Measurements from ENCODE around the gene DMD.

Gene DMD

DNA sequence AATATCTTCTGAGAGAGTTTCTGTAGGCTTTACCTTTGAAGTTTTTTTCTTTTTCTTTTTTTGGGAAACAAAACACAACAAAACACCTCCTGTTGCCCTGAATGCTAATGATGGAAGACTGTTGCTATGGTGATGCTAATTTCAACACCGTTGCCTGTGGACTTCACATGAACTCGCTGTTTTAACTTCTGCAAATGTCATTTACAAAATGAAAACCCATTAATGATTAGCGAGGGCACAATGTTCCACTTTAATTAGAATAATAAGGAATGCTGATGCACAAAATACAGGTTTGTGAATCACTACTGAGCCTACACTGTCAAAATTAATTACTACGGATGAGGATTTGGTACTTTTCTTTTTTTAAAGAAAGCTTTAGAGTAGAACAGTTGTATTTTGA lies 1912.4 kb downstream of the DMD start:
- no peak for DNase-seq (ENCODE audit: low read depth in 2 of 2)

DNA sequence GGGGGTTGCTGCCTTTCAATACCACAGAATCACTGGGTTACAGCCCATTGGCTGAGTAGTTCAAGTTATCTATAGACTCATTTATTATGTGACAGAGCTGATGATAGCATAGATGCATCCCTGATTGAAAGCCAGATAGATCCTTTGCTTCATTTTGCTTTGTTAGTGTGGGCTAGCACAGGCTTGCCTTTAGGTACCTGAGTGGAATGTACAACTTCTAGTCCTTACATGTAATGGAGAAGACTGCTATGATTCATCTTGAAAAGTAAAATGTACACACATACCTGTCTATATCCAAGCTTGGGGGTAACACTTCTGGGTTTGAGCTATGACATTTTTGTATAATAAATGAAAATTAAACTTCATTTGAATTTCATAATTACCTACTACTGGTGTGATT lies 1913.5 kb downstream of the DMD start:
- no peak for DNase-seq (ENCODE audit: low read depth in 2 of 2)

DNA sequence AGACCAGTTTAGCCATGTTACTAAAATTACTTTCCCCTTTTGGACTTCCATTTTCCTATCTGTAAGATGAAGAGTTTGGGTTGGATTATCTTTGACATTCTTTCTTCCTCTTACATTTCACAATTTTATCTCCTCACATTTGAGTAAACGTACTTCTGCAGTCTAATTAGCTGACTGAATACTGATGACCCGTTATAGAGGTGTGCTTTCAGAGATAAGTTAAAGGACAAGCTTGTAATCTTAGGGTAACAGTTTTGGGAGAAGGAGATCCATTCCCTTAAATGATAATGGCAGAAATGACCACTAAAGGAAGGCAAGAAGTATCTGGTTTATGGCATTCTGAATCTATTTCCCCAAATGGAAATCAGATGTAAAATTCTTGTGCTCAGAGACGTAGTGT lies 1916.9 kb downstream of the DMD start:
- no peak for DNase-seq (ENCODE audit: low read depth in 2 of 2)

DNA sequence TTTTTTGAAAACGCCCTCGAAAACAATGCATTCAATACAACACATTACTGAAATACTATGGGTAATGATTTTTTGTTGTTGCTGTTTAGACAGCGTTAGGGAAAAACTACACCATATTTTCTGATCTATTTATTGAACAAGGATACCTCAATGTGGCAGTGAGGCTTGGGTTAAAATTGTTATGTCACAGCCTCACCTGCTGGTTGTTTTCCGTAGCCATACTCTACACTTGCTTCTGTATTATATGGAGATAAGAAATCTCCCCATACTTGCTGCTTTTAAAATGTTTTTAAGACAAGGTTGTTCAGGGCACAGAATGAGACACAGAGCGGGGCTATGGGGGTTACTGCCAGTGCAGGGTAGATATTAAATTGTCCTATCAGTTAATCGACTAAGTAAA lies 1917.9 kb downstream of the DMD start:
- no peak for DNase-seq (ENCODE audit: low read depth in 2 of 2)

DNA sequence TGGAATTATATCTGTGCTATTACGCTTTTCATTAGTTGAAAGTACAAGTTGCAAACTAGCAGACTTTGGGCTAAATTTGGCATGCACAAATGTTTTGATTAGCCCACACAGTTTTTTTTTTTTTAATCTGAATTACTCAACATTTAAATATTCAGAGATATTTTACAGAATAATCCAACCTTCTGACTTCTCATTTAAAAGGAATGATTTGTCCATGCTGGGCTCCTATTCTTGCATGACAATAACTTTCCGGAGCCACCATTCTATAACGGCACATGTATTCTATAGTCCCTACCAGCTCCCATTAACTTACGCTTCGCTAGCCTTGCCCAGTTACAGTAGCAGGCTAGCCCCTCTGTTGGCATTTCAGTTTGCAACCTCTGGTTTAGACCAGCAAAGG lies 1920.2 kb downstream of the DMD start:
- no peak for DNase-seq (ENCODE audit: low read depth in 2 of 2)

DNA sequence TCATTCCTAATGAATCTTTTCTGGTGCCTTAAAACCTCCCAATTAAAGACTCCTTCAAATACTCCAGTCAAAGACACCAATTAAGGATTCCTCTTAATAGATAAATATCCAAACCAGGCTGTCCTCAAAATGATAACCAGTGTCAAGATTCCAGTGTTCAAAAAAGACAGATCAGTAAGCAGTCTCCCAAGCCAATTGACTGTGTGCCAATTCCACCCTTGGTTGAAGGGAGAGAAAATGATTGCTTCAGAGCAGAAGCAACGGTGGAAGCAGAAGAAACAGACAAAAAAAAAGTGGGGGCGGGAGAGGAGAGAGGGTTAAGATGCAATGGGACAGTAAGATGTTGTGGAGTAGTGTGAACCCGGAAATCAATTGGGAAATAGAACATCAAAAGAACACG lies 1923.5 kb downstream of the DMD start:
- no peak for DNase-seq (ENCODE audit: low read depth in 2 of 2)

DNA sequence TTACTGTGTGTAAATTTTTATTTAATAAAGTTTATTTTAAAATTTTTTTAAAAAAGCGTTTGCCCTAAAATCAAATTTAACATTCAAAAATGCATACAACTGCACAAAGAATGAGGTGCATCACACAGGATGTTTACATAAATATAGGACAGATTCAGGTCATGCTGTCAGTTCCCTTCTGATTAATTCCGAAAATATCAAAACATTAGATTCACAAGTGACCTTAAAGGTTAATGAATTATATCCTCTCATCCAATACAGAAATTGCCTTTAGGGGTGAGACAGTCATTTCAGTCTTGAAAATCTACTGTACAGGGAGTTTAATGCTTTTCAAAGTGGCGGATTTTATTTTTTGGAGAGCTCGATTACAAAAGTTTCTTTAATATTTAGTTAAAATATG lies 1930.8 kb downstream of the DMD start:
- DNase-seq (ENCODE audit: low read depth in 2 of 2), result no peak

DNA sequence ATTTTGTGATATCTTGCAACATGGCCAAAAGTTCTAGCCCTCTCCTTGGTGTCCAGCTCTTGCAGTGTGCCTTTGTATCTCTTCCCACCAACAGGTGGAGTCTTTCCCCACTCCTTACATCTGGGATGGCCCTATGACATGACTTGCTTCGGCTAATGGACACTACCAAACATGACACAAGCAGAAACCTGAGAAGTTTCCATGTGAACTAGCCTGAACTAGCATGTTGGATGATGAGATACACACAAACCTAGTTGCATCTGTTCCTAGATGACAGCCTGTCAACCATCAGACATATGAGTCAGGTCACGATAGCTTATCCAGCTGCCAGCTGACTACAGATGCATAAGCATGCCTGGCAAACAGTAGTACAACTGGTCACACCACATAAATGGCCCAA lies 1932.0 kb downstream of the DMD start:
- DNase-seq (ENCODE audit: low read depth in 2 of 2), result no peak

DNA sequence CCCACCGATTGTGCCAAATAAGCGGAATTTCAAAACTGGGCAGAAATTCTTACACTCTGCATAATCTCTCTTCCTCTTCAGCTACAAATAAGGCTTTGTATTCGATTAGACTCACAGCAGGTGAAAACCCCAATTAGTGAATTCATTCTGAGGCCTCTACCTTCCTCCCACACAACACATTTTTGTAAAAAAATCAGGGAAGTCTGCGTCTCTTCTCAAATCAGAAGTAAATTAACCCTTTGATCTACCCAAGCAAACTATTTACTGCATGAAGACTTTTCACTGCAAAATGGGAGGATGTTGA lies 1938.9 kb downstream of the DMD start:
- no peak for DNase-seq (ENCODE audit: low read depth in 2 of 2)

DNA sequence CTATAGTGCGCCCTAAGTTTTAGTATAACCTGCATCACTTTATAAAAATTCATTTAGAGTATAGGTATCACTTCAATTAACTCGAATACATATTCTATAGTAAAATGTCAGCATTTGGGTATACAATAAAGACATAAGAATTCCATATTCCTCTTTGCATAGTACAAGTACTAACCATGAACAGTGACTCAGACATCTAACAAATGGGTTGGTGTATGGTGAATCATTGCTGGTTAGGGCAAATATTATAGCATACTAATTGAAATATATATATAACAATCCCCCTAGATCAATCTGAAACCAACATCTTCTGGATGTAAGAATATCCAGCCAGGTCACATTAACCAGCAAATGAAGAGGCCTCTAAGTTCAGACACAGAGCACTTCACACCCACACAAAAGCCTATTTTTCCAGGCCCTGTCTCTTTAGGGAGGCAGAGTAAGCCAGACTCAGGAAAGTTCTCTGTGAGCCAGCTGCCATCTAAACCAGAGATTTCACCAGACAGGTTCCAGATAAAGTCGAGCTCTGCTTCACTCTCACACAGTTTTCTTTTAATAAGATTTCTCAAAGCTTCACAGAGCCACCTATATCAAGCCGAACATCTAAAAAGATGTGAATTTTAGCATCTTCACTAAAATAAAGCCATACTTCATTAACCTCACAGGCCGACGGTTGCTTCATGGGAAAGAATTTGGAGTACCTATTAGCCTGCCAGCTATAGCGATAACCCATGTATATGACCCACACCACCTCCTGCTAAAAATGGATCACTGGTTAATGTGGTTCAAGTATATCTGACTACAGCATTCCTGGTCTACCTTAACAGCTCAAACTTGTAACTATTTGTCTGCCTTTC lies 1939.5 kb downstream of the DMD start:
- no peak for DNase-seq (ENCODE audit: low read depth in 2 of 2)

DNA sequence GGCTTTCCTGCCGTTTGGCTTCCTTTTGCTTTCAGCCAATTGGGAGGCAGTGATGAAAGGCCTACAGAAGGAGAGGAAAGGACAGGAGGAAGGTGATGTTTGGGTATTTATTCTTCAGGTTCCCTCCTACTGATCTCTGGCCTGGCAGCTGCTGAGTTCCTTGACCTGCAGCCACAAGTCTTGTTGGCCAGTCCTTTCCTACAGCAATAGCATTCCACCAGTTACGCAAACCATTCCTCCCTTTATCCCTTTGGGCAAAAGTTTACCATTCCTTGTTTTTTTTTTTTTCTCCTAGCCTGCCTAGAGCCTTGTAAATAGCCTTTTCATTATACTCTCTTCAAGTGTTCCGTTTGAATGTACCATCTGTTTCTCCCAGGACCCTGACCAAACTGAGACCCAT lies 1941.4 kb downstream of the DMD start:
- no peak for DNase-seq (ENCODE audit: low read depth in 2 of 2)

DNA sequence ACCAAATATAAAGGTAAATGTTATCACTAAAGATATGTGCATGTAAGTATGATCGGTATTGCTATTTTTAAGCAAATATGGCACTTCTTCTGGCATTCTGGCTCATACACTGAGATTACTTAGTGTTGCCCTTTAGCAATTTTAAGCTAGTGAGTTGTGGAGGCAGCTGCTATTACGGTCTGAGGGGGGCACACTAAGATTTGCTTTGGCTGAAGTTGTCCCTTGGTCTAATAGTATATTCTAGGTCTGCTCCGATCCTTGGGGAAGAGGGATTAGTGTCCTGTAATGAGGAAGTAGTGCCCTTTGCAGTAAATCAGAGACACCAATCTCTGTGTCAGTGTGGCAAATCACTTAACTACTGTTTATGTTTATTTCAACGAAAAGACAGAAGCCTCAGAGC lies 1943.0 kb downstream of the DMD start:
- no peak for DNase-seq (ENCODE audit: low read depth in 2 of 2)

DNA sequence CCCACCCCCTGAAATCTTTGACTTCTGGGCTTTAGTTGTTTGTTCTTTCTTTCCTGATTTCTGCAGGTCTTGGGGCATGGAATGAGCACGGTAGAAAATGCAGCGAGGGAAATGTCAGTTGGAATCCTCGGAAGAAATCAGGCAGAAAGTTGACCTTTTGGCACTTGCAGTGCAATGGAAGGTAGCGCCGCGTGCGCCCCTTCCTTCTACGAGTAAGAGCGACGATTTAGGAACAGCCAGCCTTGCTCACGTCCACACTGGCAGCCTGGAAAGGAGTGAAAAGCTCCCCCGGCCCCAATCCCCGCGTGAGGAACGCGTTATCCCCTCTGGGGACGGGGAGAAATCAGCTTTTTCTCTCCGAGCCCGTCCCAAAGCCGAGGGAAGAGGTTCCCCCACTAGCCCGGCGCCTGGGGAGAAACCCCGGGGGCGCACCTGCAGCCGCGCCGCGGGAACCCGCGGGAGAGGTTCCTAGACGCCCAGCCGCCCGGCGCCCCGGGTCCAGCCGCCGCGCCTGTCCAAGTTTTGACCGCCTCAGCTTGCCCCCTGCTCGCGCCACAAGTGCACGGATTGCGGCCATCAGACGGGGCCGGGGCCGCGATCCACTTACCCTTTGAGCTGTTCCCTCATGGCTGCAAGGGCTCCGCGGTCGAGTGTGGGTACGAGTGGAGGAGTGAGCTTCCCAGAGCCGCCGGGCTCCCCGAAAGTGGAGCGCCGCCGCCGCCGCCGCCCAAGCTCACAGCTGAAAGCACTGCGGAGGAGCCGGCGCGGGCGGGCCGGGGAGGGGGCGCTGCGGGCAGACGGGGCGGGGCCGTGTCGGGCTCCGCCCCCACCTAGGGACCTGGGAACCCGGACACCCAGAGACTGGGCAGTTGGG lies 1944.9 kb downstream of the DMD start:
- DNase-seq (ENCODE audit: low read depth in 2 of 2), result no peak

DNA sequence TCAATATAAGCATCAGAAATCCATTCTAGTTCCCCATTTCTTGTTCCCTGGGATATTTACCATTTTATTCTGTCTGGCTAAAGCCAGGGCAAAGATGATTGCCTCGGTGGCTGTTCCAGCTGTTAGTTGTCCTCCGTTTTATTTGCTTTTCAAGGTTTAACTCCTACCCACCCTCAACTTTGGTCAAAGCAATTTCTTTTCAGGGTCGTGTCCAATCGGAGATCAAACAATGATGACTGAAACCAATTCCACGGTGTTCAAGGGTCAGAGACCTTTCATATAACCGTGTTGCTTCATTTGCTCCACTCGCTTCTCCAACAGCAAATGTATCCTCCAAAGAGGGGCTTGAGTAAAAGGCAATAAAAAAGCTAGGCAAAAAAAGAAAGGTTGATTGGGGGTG lies 1946.0 kb downstream of the DMD start:
- DNase-seq (ENCODE audit: low read depth in 2 of 2), result no peak

DNA sequence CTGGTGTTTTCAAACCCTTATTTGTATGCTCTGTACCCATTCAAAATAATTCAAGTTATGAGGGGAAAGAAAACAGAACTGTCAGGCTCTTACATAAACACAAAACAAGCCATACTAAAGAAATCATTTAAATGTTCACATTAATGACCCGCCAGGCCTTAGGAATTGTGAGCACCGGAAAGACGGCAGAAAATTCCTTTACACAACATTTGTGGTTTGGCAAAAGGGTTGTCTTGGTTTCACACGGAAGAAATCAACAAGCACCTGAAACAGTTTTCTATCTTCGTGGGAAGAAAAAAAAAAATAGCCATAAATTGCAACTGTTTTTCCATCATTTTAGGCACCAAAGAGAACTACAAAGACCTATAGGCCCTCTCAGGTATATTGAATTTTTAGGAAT lies 1951.0 kb downstream of the DMD start:
- no peak for DNase-seq (ENCODE audit: low read depth in 2 of 2)

DNA sequence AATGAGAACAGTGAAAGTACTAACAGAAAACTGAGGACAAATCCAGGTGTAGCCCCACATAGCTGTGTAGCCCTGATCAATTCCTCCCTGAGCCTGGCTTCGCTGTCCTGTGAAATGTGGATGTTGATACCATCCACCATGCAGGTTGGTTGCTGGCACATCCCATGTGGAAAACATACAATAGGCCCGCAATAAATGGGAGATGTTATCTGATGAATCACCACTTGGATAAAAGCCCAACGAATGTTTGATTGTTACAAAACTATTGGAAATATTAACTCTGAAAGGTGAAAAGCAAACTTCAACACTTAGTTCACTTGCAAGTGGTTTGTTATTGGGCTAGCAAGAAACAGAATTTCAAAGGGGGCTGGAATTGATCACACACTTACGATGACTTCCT lies 1953.2 kb downstream of the DMD start:
- DNase-seq (ENCODE audit: low read depth in 2 of 2), result no peak

DNA sequence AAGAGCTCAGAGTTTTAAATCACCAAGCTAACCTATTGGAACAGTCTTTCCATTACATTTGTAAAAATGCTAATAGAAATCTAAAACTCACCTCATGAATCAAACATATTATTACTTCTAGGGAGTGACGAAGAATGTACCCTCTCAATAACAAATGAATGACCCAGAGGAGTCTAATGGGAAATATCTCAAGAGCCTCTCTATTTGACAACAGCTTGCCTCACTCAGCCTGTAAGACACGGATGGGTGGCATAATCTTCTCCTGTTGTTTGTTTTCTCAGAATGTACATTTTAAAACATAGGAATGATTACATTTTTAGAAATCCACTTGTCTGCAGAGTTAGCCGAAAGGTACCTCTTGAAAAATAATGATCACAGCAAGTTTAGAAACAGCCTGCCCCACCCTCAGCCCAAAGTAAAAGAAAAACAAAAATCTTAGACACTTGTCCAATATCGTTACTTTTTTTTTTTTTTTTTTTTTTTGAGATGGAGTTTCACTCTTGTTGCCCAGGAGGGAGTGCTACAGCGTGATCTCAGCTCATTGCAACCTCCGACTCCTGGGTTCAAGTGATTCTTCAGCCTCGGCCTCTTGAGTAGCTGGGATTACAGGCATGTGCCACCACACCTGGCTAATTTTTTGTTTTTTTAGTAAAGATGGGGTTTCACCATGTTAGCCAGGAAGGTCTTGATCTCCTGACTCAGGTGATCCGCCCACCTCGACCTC lies 1955.9 kb downstream of the DMD start:
- no peak for DNase-seq (ENCODE audit: low read depth in 2 of 2)

DNA sequence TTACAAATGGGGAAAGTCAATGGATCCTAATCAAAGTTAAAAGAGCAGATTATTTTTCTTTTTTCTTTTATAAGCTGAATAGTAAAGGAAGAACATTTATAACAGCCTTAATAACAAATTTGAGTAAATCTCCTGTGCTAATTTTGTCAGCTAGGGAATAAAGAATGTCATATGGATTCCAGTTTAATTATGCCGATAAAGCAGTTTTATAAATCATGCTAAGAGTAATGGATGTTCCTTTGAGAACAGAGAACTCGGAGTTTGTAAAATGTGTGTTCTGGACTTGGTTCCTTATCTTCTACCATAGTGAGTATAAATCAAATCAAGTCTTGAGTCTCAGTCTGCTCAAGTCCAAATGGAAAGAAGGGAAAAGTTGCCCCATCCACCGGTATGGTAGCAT lies 1959.2 kb downstream of the DMD start:
- DNase-seq (ENCODE audit: low read depth in 2 of 2), result no peak

DNA sequence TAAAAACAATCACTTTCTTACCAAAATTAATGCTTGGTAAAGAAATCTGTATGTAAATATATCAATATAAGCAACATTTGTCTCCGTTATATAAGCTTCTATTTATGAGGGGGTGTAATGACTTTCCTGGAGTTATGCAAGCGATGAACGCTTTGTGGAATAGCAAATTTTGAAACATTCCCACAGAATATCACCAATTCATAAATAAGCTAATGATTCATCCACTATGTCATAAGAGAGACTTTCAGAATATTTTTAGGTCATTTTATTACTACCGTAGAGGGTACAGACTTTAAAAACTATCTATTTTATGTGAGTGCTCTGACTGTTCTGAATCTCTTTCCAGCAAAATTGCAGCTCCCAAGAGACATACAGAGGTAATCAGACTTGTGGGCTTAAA lies 1960.0 kb downstream of the DMD start:
- DNase-seq (ENCODE audit: low read depth in 2 of 2), result no peak

DNA sequence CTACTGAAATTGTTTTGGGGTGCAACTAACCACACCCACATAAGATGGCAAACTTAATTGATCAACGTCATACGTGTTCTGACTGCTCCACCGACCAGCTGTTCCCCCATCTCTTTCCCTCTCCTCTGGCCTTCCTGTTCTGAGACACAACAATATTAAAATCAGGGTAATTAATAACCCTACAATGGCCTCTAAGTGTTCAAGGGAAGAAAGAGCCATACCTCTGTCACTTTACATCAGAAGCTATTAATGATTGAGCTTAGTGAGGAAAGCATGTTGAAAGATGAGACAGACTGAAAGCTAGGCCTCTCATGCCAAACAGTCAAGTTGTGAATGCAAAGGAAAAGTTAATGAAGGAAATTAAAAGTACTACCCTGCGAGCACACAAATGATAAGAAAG lies 1965.6 kb downstream of the DMD start:
- DNase-seq (ENCODE audit: low read depth in 2 of 2), result no peak

DNA sequence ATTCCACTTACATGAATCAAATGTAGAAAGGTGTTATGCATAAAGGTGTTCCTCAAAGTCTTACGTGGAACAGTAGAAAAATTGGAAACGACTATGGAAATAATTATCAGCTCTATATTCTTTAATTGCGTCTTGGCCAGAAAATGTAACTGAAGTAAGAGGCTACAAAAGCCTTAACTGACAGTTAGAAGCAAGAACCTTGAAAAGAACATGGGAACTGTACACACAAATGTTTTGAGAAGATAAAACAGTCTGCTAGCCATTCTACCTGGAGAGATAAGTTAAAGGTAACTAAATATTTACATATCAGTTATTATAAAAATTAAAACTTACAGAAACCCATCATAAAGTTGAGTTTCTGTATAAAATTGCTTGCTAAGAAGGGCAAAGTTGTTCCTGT lies 1967.5 kb downstream of the DMD start:
- no peak for DNase-seq (ENCODE audit: low read depth in 2 of 2)

DNA sequence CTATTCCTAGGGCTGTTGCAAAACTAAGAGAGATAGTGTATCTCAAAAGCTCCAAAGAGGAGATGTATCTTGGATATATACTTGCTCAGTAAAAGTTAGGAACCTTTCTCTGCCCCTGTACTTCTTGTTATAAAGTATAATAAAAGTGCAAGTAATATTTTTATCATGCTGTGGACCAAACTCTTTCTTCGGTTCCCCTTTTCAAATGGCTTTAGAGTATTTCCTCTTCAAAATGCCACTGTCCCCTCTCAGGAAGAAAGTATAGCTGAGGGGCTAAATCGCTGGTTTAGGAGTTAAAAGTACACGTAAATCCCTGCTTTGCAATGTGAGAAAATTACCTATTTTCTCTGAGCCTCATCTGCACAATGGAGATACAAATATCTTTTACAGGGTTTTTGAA lies 1970.4 kb downstream of the DMD start:
- DNase-seq (ENCODE audit: low read depth in 2 of 2), result no peak

DNA sequence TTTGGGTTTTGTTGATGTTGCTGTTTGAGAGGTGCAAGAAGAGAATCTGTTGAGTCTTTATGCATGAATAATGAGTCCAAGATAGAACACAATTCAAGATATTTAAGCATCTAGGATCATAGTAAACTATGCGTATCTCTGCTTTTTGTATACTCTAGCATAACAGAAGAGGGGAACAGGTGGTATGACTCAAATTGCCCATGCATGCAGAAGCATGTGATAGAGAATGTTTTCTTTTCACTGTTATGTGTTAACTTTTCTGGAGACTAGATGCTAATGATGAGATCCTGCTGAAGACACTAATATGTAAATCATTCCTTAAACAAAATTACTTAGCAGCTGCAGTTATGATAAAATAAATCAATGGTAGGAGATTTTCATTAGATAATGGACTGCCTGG lies 1974.2 kb downstream of the DMD start:
- DNase-seq (ENCODE audit: low read depth in 2 of 2), result no peak
